Lower leg skin (tissue), 4 donors: ENCODE results near the gene NPAS2. TPM values are rescaled to one million over a fixed set of nuclear protein-coding genes. Genes with fewer than 3 reads are reported as not detected.
A peak's percentile ranks its signal among the peaks of the same experiment; 100 is the strongest.

Source experiments
- DNase-seq, 2 donors: peaks; one replicate each; pipeline ENCODE4 v3.0.0-alpha.2; 2019; ENCODE audit warnings: low spot score in 2 of 2
- H3K4me3 ChIP-seq: fragments of 200-600 bp; sonication (generic); 2 replicates; pipeline ENCODE4 v1.5.1; 2017; ENCODE audit warnings: mild to moderate bottlenecking, low read depth; ENCODE audit not compliant: poor library complexity, severe bottlenecking
- POLR2A ChIP-seq, 2 donors: fragments of 450-650 bp; IDR thresholded peaks; one replicate each; pipeline ENCODE4 v1.6.1; 2016 to 2017; ENCODE audit warnings: antibody characterized with exemption in 2 of 2, mild to moderate bottlenecking in 1 of 2, moderate library complexity in 1 of 2
- whole genome bisulfite sequencing, 2 donors: methylation state at CpG; one replicate each; pipeline ENCODE4 v1.1.5; 2018; 5-methylcytosine and 5-hydroxymethylcytosine counted together
- intact Hi-C: fragments of 100-400 bp; cut with DNase I; formaldehyde crosslinking; loops from one replicate; pipeline ENCODE4 v1.15.0; 2023; ENCODE audit warnings: low total_unique reads
- total RNA-seq, 4 donors: library from RNA; depleted of rRNA; stranded (reverse); fragments of >200 nt; gene quantifications; one replicate each; pipeline ENCODE4 v1.1.0, GENCODE V29; 2016
- TF ChIP-seq, protein P1 (sequence below), 3 donors: fragments of 450-650 bp; IDR thresholded peaks; one replicate each; pipeline ENCODE4 v1.5.1; 2016; ENCODE audit warnings: antibody characterized with exemption in 3 of 3, mild to moderate bottlenecking in 3 of 3, moderate library complexity in 2 of 3

The NPAS2 gene
- total RNA-seq, 4 donors from 2014 or later = 58.0 to 75.5 (median 62.1) TPM

DNA sequence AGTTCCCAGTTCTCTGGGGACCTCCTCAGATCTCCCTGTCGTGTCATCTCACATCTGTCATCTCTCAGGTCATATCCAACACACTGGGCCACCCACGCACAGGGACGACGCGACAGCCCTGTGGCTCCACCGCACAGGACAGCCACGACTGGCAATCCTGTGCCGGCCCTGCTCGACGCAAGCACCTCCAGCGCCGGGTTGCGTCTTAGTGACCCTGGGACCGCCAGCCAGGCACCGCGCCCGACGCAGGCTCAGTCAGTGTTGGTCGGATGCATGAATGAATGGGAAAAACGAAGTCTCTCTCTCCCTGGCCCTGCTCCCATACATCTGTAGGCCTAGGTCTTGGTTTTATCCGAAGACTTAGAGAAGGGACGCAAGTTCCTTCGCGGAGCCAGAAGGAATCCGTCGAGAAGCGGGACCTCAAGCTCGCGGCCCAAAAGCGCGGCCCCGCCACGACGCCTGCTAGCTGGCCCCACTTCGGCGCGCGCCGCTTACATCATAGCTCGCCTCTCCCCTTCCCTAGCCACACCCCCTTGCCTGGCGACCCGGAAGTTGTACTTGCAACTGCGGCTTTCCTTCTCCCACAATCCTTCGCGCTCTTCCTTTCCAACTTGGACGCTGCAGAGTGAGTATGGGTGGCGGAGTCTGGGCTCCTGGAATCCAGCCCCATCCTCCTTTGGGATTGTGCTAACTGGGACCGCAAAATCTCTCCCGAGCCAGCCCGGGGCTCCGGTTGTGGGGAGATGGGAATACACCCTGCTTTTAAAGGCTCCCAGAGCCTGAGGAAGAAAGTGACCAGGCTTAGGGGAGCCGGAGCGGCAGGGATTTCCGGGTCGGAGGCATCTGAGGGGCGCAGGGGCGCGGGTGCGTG lies 182.0 kb downstream of the NPAS2 start, which contains the start of gene RPL31:
Gene RPL31 (plus strand): TSS at position 599 of the 871 bp plus-strand sequence. CDS start 413 bp downstream, outside the sequence.
- intact Hi-C loops = no loop called here
- WGBS, 2 donors = 4 to 7% methylated on average over 58 to 59 of the region's 59 CpGs
- peak; percentile 95 to 99 for DNase-seq
- TF ChIP-seq, protein P1, sequence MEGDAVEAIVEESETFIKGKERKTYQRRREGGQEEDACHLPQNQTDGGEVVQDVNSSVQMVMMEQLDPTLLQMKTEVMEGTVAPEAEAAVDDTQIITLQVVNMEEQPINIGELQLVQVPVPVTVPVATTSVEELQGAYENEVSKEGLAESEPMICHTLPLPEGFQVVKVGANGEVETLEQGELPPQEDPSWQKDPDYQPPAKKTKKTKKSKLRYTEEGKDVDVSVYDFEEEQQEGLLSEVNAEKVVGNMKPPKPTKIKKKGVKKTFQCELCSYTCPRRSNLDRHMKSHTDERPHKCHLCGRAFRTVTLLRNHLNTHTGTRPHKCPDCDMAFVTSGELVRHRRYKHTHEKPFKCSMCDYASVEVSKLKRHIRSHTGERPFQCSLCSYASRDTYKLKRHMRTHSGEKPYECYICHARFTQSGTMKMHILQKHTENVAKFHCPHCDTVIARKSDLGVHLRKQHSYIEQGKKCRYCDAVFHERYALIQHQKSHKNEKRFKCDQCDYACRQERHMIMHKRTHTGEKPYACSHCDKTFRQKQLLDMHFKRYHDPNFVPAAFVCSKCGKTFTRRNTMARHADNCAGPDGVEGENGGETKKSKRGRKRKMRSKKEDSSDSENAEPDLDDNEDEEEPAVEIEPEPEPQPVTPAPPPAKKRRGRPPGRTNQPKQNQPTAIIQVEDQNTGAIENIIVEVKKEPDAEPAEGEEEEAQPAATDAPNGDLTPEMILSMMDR (IDR thresholded peaks at IDR 0.05) = no peak
- peak in 1 of 2 donors; percentile 57 for TF ChIP-seq POLR2A (IDR thresholded peaks at IDR 0.05)
- peak within 1 kb of the TSS; percentile 92 for H3K4me3 ChIP-seq

DNA sequence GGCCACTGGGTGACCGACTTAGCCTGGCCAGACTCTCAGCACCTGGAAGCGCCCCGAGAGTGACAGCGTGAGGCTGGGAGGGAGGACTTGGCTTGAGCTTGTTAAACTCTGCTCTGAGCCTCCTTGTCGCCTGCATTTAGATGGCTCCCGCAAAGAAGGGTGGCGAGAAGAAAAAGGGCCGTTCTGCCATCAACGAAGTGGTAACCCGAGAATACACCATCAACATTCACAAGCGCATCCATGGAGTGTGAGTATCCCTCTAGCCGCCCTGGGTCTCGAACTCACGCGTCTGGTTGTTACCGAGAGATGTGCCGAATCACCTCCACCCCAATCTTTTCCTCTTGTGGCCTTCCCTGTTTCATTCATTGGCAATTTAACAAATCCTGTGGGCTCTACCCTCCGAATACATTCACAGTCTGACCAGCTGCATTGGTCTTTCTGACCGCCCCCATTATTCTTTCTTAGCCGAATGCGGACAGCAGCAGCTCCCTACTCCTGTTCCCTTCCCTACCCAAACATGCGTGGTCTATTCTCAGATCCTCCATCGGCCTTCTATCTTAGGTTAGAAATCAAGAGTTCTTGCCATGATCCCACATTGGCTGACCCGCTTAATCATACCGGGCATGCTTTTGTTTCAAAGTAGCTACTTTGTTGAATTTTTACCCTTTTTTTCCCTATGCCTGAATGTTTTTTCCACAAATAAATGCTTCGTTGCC lies 182.8 kb downstream of the NPAS2 start:
- peak overlapping the region; percentile 92 for H3K4me3 ChIP-seq
- peak in 1 of 2 donors; percentile 25 for DNase-seq
- WGBS, 2 donors = 1 to 2% methylated on average over 26 of the region's 26 CpGs
- intact Hi-C loops = no loop called here
- no peak for TF ChIP-seq POLR2A (IDR thresholded peaks at IDR 0.05)
- TF ChIP-seq, protein P1 (IDR thresholded peaks at IDR 0.05) = no peak

DNA sequence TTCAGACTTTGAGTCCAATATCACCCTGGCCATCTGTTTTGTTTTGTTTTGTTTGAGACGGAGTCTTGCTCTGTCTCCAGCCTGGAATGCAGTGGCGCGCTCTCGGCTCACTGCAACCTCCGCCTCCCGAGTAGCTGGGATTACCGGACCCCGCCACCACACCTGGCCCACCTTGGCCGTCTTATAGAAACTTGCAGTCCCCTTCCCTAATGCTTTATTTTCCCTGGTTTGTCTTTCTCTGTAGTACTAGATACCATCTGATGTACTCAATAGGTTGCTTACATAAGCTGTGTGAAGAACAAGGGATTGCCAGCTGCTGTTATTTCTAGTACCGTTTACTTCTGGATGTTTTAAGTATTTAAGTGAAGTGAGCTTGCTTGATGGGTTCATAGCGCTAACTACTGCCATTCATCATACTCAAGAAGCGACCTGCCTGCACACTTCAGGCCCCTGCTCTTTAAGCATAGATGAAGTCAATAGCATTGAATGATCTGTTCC lies 183.4 kb downstream of the NPAS2 start:
- 33 to 35% methylated on average over 12 of the region's 12 CpGs for WGBS, 2 donors
- intact Hi-C loops = no loop called here
- peak in 1 of 2 donors; percentile 79 for DNase-seq
- no peak for TF ChIP-seq POLR2A (IDR thresholded peaks at IDR 0.05)
- TF ChIP-seq, protein P1 (IDR thresholded peaks at IDR 0.05) = no peak
- H3K4me3 ChIP-seq = peak overlapping the region; percentile 92

DNA sequence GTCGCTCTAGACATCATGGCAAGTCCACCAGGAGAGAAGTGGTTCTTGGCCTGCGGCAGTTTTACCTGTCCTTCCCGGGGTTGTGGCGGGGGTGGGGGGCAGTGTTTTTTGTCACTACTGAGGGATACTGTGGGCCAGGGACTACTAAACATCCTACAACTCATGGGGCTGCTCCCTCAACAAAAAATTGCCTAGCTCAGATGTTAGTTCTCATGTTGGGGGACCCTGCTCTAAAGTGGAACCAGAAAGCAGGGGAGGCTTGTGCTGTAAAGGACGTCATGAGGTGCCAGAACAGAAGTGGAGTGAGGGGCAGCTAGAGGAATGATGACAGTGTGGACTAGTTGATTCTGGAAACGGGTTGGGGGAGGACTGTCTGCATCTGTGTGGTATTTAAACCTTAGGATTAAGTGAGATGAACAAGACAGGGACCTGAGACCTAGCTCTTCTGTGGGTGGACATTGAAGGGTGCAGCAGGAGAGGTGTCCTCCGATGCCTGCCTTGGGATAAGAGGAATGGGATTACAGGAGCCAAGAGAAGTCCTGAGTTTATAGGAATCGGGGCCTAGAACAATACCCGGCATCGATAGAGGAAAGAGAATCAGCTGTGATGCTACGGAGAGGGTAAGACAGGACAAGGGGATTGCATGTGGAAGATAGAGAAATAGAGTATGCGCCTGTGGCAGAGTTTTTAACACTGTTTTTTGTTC lies 184.8 kb downstream of the NPAS2 start:
- no peak overlapping the region for H3K4me3 ChIP-seq
- WGBS, 2 donors = 89 to 93% methylated on average over 12 of the region's 12 CpGs

More for the DNA sequence above, 184.8 kb downstream of the NPAS2 start:
- intact Hi-C loops = no loop called here
- TF ChIP-seq, protein P1 (IDR thresholded peaks at IDR 0.05) = no peak
- TF ChIP-seq POLR2A (IDR thresholded peaks at IDR 0.05) = no peak
- peak in 1 of 2 donors; percentile 42 for DNase-seq
